Parathyroid adenoma (tissue), 2 donors: ENCODE results near the gene CAND2.

Experiments
- H2AFZ ChIP-seq: fragments of 300-600 bp; sonication (generic); one replicate; pipeline ENCODE4 v1.7.0; 2017; ENCODE audit warnings: antibody characterized with exemption, mild to moderate bottlenecking
- H3K27ac ChIP-seq: fragments of 300-600 bp; sonication (generic); one replicate; pipeline ENCODE4 v1.7.0; 2017
- H3K27me3 ChIP-seq: fragments of 300-600 bp; sonication (generic); one replicate; pipeline ENCODE4 v1.7.0; 2017; ENCODE audit warnings: low read length; ENCODE audit not compliant: control insufficient read depth, insufficient read depth
- H3K36me3 ChIP-seq: fragments of 300-600 bp; sonication (generic); one replicate; pipeline ENCODE4 v1.7.0; 2017; ENCODE audit warnings: low read length; ENCODE audit not compliant: control insufficient read depth, insufficient read depth
- H3K4me1 ChIP-seq: fragments of 300-600 bp; sonication (generic); one replicate; pipeline ENCODE4 v1.7.0; 2017; ENCODE audit warnings: control low read depth
- H3K4me2 ChIP-seq: fragments of 300-600 bp; sonication (generic); one replicate; pipeline ENCODE4 v1.7.0; 2017; ENCODE audit warnings: low read length
- H3K4me3 ChIP-seq: fragments of 300-600 bp; sonication (generic); one replicate; pipeline ENCODE4 v1.7.0; 2017; ENCODE audit warnings: low read depth, low read length
- H3K79me2 ChIP-seq: fragments of 300-600 bp; sonication (generic); one replicate; pipeline ENCODE4 v1.7.0; 2017; ENCODE audit warnings: control low read depth
- H3K9ac ChIP-seq: fragments of 300-600 bp; sonication (generic); one replicate; pipeline ENCODE4 v1.7.0; 2017; ENCODE audit warnings: mild to moderate bottlenecking
- H3K9me3 ChIP-seq: fragments of 300-600 bp; sonication (generic); one replicate; pipeline ENCODE4 v1.7.0; 2017; ENCODE audit warnings: low read length; ENCODE audit not compliant: control insufficient read depth
- CTCF ChIP-seq: fragments of 300-600 bp; sonication (generic); IDR thresholded peaks from one replicate; pipeline ENCODE4 v1.7.0; 2017; ENCODE audit warnings: antibody characterized with exemption, mild to moderate bottlenecking
- donor health status: primary hyperparathyroidism.

CAND2 gene

GRCh38 chr3:12815078-12815477 lies 18.6 kb downstream of the CAND2 start:
- TF ChIP-seq CTCF: no peak
- Histone ChIP-seq H3K4me3 (no peak overlapping the region), H3K36me3 (no peaks in the 10 kb centered on the region), H3K27me3 (no peaks in the 10 kb centered on the region), H3K9me3 (no peaks in the 10 kb centered on the region), H3K4me2 (no peak overlapping the region), H3K9ac (no peak overlapping the region), H3K27ac (no peak overlapping the region), H2AFZ (no peak overlapping the region), H3K79me2 (no peaks in the 10 kb centered on the region), H3K4me1 (no peaks in the 10 kb centered on the region)

DNA sequence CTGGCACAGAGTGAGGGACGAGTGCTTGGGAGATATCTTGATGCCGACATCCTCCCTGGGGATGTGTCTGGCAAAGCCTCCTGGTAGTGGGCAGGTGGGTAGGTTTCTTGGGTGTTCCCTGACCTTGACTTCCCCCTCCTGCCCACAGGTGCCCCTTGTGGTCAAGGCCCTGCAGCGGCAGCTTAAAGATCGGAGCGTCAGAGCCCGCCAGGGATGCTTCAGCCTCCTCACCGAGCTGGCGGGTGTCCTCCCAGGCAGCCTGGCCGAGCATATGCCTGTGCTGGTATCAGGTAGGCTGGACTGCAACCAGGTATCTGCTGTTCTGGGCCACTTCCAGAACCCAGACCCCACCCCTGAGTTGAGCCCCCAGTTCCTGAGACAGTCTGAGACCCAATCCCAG lies 19.2 kb downstream of the CAND2 start:
- Histone ChIP-seq H3K36me3 (no peaks in the 10 kb centered on the region), H2AFZ (no peak overlapping the region), H3K4me3 (no peak overlapping the region), H3K79me2 (no peaks in the 10 kb centered on the region), H3K9me3 (no peaks in the 10 kb centered on the region), H3K27me3 (no peaks in the 10 kb centered on the region), H3K9ac (no peak overlapping the region), H3K4me1 (no peaks in the 10 kb centered on the region), H3K27ac (no peak overlapping the region), H3K4me2 (no peak overlapping the region)
- no peak for TF ChIP-seq CTCF

GRCh38 chr3:12816521-12817342 lies 20.3 kb downstream of the CAND2 start:
- no peak overlapping the region for H3K9ac ChIP-seq
- H3K9me3 ChIP-seq: no peaks in the 10 kb centered on the region
- no peak overlapping the region for H3K4me2 ChIP-seq
- no peak overlapping the region for H3K4me3 ChIP-seq
- no peaks in the 10 kb centered on the region for H3K36me3 ChIP-seq
- H3K27ac ChIP-seq: no peak overlapping the region
- H3K79me2 ChIP-seq: no peaks in the 10 kb centered on the region
- no peaks in the 10 kb centered on the region for H3K27me3 ChIP-seq
- H3K4me1 ChIP-seq: no peaks in the 10 kb centered on the region
- no peak overlapping the region for H2AFZ ChIP-seq
- TF ChIP-seq CTCF: no peak

- Histone ChIP-seq H3K36me3 (no peaks in the 10 kb centered on the region), H3K27me3 (no peaks in the 10 kb centered on the region), H2AFZ (no peak overlapping the region), H3K4me1 (no peaks in the 10 kb centered on the region), H3K4me2 (no peak overlapping the region), H3K9ac (no peak overlapping the region), H3K4me3 (no peak overlapping the region), H3K27ac (no peak overlapping the region), H3K9me3 (no peaks in the 10 kb centered on the region), H3K79me2 (no peaks in the 10 kb centered on the region)
- no peak for TF ChIP-seq CTCF
These were observed 20.8 kb downstream of the CAND2 start for GRCh38 chr3:12817343-12817710.

DNA sequence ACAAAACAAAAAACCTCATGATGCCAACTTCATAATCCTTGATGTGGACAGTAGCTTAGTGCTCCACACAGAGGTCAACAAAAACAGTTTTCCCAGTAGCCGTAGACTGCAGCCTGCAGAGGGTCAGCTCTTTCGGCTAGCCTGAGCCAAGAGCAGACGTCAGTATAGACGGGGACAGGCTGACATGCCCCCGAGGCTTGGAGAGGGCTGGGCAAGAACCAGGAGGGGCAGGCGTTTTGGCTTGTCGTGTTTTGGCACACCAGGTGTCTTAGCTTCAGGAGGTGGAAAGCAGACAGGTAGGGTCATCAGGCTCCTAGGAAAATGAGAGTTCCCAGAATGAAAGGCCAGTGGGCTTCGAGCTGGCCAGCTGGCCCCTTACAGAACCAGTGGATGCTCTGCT lies 21.8 kb downstream of the CAND2 start:
- no peak overlapping the region for H2AFZ ChIP-seq
- H3K9ac ChIP-seq: no peak overlapping the region
- H3K4me2 ChIP-seq: no peak overlapping the region
- no peak for TF ChIP-seq CTCF
- H3K36me3 ChIP-seq: no peaks in the 10 kb centered on the region
- H3K4me3 ChIP-seq: no peak overlapping the region
- H3K9me3 ChIP-seq: no peaks in the 10 kb centered on the region
- no peaks in the 10 kb centered on the region for H3K4me1 ChIP-seq
- H3K27me3 ChIP-seq: no peaks in the 10 kb centered on the region
- H3K79me2 ChIP-seq: no peaks in the 10 kb centered on the region
- no peak overlapping the region for H3K27ac ChIP-seq
